ES-I3 (cell line): Measurements from ENCODE around the gene BSPRY.
A peak's percentile ranks its signal among the peaks of the same experiment; 100 is the strongest.
"Not testable (repeated sequence)": the region's sequence is repeated elsewhere in the genome, so short reads cannot be mapped to it uniquely, and the experiment has no call there.

Source experiments
- H3K36me3 ChIP-seq: 2 replicates; pipeline ENCODE4 v1.6.1; 2013; ENCODE audit warnings: mild to moderate bottlenecking, low read length, control low read depth, moderate library complexity; ENCODE audit not compliant: insufficient read depth
- H3K4me1 ChIP-seq: 2 replicates; pipeline ENCODE4 v1.6.1; 2013; ENCODE audit warnings: mild to moderate bottlenecking, control low read depth, low read length; ENCODE audit not compliant: insufficient read depth
- H3K9ac ChIP-seq: 2 replicates; pipeline ENCODE4 v1.6.1; 2013; ENCODE audit warnings: low read depth, mild to moderate bottlenecking, low read length, moderate library complexity
- H3K9me3 ChIP-seq: 2 replicates; pipeline ENCODE4 v1.6.1; 2013; ENCODE audit warnings: mild to moderate bottlenecking, low read length, moderate library complexity; ENCODE audit not compliant: control insufficient read depth, insufficient read depth

The BSPRY gene

DNA sequence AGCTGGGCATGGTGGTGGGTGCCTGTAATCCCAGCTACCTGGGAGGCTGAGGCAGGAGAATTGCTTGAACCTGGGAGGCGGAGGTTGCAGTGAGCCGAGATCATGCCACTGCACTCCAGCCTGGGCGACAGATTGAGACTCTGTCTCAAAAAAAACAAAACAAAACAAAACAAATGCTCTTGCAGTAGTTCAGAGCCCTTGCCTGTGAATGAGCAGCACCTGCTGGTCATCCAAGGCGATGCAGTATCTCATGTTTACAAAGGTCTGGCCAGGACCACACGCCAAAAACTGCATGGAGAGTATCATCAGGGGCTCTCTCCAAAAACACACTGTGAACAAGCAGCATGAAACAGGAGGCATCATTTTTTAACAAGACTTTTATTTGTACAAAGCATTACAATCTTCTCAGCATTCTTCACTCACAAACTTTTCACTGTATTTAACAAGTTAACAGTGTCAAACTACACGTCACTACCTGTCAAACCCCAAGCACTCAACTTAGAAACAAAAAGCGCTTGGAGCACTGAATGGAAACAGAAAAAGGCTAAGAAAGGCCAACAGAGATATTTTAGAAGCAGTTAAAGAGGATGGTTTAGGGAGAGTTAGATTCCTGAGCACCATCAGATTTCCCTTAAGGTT, 57.7 kb downstream of the BSPRY start:
- H3K9ac ChIP-seq, H3K4me1 ChIP-seq, H3K9me3 ChIP-seq, H3K36me3 ChIP-seq: not testable (repeated sequence)

DNA sequence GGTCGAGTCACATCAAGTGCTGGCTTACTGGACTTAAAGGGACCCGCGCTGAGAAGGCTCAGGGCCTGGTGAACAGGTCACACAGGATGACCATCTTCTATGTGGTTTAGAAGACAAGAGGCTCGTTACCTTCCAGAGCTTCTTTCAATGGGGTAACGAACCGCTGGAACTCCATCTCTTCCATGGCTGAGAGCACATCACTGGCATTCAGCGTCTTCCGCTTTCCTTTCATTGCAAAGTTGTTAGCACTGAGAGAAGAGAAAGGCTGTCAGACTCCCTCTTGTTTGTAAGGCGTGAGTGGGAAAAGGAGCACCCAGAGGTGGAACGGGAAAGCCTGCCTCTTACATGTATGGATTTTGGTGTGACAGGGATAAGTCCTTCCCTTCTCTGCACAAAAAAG, 60.1 kb downstream of the BSPRY start:
- peaks cover 8% of the 10 kb centered on the region; the same call in 1 of the 2 replicates for H3K36me3 ChIP-seq
- no peaks in the 10 kb centered on the region for H3K9me3 ChIP-seq

DNA sequence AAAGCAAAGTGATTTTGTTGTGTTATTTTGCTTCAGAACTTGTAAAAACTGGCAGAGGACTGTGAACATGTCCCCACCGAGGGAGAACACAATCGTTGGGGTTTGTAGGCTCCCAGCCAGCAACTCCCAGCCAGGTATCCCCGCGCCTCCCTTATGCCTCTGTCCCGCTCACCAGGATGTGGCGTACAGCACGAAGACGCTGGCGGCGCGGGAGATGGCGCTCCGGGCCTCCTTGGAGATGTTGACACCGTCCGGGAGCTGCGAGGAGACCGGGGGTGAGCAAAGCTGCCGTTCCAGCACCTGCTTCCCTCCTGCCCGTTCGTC, 60.5 kb downstream of the BSPRY start:
- Histone ChIP-seq H3K36me3 (peaks cover 8% of the 10 kb centered on the region; the same call in 1 of the 2 replicates), H3K9me3 (no peaks in the 10 kb centered on the region)

More for the DNA sequence above, 60.1 kb downstream of the BSPRY start:
- H3K4me1 ChIP-seq = no peaks in the 10 kb centered on the region
- peak overlapping the region; percentile 96 for H3K9ac ChIP-seq

DNA sequence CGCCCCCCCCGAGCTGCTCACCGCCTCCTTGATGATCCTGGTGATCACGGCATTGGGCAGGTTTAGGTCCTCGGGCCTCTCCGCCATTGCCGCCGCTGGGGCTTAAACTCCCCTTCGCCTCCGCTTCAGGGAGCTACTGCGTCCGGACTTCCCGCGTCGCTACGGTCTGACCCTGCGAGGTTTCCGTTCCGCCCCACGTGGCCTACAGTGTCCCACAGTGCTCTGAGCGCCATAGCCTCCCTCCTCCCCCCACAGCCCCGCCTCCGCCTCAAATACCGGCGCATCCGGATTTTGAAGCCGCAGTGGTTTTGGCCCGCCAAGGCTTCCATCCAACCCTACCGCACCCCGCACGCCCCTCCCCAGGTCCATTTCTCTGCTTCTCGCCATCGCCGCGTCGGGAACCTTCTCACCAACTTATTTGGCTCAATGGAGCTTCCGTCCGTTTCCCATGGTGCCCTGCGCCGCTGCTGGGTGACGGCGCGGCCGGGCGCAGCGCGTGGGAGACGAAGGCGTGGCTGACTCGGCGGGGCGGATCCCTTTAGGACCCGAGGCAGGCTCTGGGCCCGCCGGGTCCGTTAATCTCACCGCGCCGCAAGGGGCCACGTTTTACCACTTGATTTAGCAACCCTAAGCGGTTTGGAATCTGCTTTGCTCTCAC, 61.0 kb downstream of the BSPRY start, which contains the start of the genes C9orf43 and POLE3:
TSS of gene C9orf43 (plus strand) at position 541 of the 658 bp plus-strand sequence. CDS start 2,747 bp downstream, outside the sequence.
TSS of gene POLE3 (minus strand) at position 469 of the 658 bp plus-strand sequence. CDS start at position 87, 382 bp downstream.
- Histone ChIP-seq H3K9ac (peak within 1 kb of the TSS; percentile 96), H3K4me1 (no peaks in the 10 kb centered on the region), H3K36me3 (peaks cover 8% of the 10 kb centered on the region; the same call in 1 of the 2 replicates), H3K9me3 (no peaks in the 10 kb centered on the region)

More for the DNA sequence above, 60.5 kb downstream of the BSPRY start:
- H3K9ac ChIP-seq = peak overlapping the region; percentile 96
- no peaks in the 10 kb centered on the region for H3K4me1 ChIP-seq

DNA sequence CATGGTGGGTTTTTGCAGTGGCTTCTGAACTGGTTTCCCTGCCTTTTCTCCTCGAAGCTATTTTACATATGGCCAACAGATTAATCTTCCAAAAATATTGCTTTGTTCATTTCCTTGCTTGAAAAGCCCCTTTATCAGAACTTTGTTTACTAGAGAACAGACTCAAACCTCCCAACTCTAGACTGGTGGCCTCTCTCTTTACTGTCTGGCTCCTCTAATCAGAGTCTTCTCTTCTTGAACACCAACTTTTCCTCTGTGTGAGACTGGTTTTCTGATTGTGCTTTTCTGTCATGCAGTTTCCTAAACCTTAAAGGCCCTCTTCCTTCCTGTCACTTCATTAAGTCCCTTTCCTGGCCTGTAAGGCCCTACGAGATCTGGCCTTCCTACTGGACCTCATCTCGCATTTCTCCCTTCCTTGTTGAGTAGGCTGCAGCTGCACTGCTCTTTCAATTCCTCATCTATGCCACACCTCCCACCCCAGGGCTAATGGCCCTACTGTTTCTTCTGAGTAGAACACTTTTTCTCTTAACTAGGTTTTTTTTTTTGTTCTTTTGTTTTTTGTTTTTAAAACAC, 66.9 kb downstream of the BSPRY start:
- Histone ChIP-seq H3K4me1 (no peaks in the 10 kb centered on the region), H3K36me3 (no peaks in the 10 kb centered on the region), H3K9me3 (no peaks in the 10 kb centered on the region), H3K9ac (no peak overlapping the region)

DNA sequence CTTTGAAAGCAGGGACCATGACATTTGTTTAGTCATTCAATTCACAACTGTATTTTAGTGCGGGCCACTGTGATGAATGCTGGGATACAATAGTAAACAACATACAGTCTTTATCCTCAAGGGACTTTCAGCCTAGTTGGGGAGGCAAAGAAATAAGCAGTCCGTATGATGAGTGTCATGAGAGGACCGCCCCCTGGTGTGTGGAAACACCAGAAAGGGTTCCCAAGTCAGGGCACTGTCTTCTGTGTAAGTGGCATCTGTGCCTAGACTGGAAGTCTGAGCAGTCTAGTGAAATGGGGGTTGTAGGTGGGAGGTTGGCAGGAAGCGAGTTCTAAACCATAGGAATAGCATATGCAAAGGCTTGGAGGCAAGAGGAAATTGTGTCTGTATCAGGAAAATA, 68.0 kb downstream of the BSPRY start:
- Histone ChIP-seq H3K36me3 (no peaks in the 10 kb centered on the region), H3K4me1 (no peaks in the 10 kb centered on the region), H3K9ac (no peak overlapping the region), H3K9me3 (no peaks in the 10 kb centered on the region)
